Panc1 (cell line): Measurements from ENCODE around the gene TJP3. TPM values are rescaled to one million over a fixed set of nuclear protein-coding genes. Genes with fewer than 3 reads are reported as not detected.

Experiments
- ATAC-seq: fragments of 200-7000 bp; cut with Tn5 transposase; 2 replicates; pipeline ENCODE4 v1.9.1; 2020; ENCODE audit warnings: mild to moderate bottlenecking, moderate library complexity
- BruUV-seq: library from RNA; stranded (reverse); fragments of 400-500 nt; replicated peaks from 2 replicates; lab custom pipeline; 2021; lab: Mats Ljungman, UMichigan
- CTCF ChIA-PET: fragments of 300-600 bp; sonication (Branson Sonifier 250); formaldehyde crosslinking; loops from one replicate; lab custom pipeline; 2022; ENCODE audit warnings: antibody characterized with exemption; lab: Charles Lee
- POLR2A ChIA-PET: fragments of 300-600 bp; sonication (Branson Sonifier 250); formaldehyde crosslinking; loops from one replicate; lab custom pipeline; 2022; ENCODE audit warnings: antibody characterized with exemption; lab: Charles Lee
- DNase-seq: peaks from one replicate; pipeline ENCODE4 v3.0.0-alpha.2; 2010; ENCODE audit warnings: low read depth, low spot score
- H3K27ac ChIP-seq: 2 replicates; pipeline ENCODE4 v1.5.1; 2011; ENCODE audit warnings: mild to moderate bottlenecking, low read length, inconsistent platforms
- H3K27me3 ChIP-seq: fragments of 200-500 bp; sonication (Bioruptor generic); 2 replicates; pipeline ENCODE4 v1.6.0; 2014; ENCODE audit warnings: low read length, inconsistent platforms; ENCODE audit not compliant: control insufficient read depth, insufficient read depth
- H3K36me3 ChIP-seq: fragments of 200-500 bp; sonication (Bioruptor generic); 2 replicates; pipeline ENCODE4 v1.5.1; 2014; ENCODE audit warnings: inconsistent platforms, mild to moderate bottlenecking, low read length, moderate library complexity; ENCODE audit not compliant: control insufficient read depth, insufficient read depth
- H3K4me1 ChIP-seq: 2 replicates; pipeline ENCODE4 v1.5.1; 2011; ENCODE audit warnings: inconsistent platforms, mild to moderate bottlenecking, low read length, moderate library complexity; ENCODE audit not compliant: control insufficient read depth, insufficient read depth
- H3K4me3 ChIP-seq, 2 experiments: 2 replicates each; pipeline ENCODE4 v1.5.1; 2011 to 2012; ENCODE audit warnings: low read depth in 2 of 2, low read length in 2 of 2, mild to moderate bottlenecking in 2 of 2, inconsistent platforms in 1 of 2, moderate library complexity in 1 of 2
- H3K9me3 ChIP-seq: fragments of 200-500 bp; sonication (Bioruptor generic); 2 replicates; pipeline ENCODE4 v1.5.1; 2014; ENCODE audit warnings: low read depth, mild to moderate bottlenecking, inconsistent platforms, low read length, moderate library complexity; ENCODE audit not compliant: control insufficient read depth, insufficient read depth
- POLR2AphosphoS5 ChIP-seq: IDR thresholded peaks from 2 replicates; pipeline ENCODE4 v1.6.1; 2012; ENCODE audit warnings: mild to moderate bottlenecking, low read depth, low read length, moderate library complexity
- REST ChIP-seq, 2 experiments: IDR thresholded peaks; 2 replicates each; pipeline ENCODE4 v1.6.1; 2011 to 2012; ENCODE audit warnings: low read depth in 2 of 2, control low read depth in 1 of 2, low read length in 1 of 2, mild to moderate bottlenecking in 1 of 2, moderate library complexity in 1 of 2; ENCODE audit not compliant: insufficient read depth in 1 of 2
- SIN3A ChIP-seq: IDR thresholded peaks from 2 replicates; pipeline ENCODE4 v1.6.1; 2012; ENCODE audit warnings: low read depth, mild to moderate bottlenecking, low read length, moderate library complexity, borderline replicate concordance; ENCODE audit not compliant: insufficient read depth
- TCF7L2 ChIP-seq: IDR thresholded peaks from 2 replicates; pipeline ENCODE4 v1.6.1; 2011; ENCODE audit warnings: mild to moderate bottlenecking, low read depth, low read length, inconsistent platforms
- in situ Hi-C: cut with HindIII; loops from 2 replicates; pipeline ENCODE4 v1.10.0; 2016; ENCODE audit warnings: low sequenced_read_pairs, low pct_unique_long_range_greater_than_20kb
- intact Hi-C: fragments of 100-400 bp; cut with micrococcal nuclease; formaldehyde crosslinking; loops from one replicate; pipeline ENCODE4 v1.10.0; 2022; ENCODE audit not compliant: unreplicated experiment
- total RNA-seq: library from RNA; stranded (reverse); gene quantifications from one replicate; pipeline ENCODE4 v1.2.1, GENCODE V29; 2021; ENCODE audit not compliant: unreplicated experiment
- TF ChIP-seq, protein P1 (sequence below): fragments of 450-650 bp; IDR thresholded peaks from 2 replicates; pipeline ENCODE4 v1.5.1; 2017; ENCODE audit warnings: mild to moderate bottlenecking

Gene TJP3
- total RNA-seq, 1 experiment from 2014 or later, result 2.7 TPM

GRCh38 chr19:3773814-3774515, 65.8 kb downstream of the TJP3 start:
- H3K27me3 ChIP-seq, result no peaks in the 10 kb centered on the region
- H3K36me3 ChIP-seq, result no peaks in the 10 kb centered on the region
- ChIA-PET POLR2A (no interaction called here), CTCF (no interaction called here)
- DNase-seq, result no peak
- intact Hi-C loops (no loop called here), in situ Hi-C loops (no loop called here)
- H3K27ac ChIP-seq, result no peak overlapping the region
- H3K4me1 ChIP-seq, result no peaks in the 10 kb centered on the region
- TF ChIP-seq, protein P1, sequence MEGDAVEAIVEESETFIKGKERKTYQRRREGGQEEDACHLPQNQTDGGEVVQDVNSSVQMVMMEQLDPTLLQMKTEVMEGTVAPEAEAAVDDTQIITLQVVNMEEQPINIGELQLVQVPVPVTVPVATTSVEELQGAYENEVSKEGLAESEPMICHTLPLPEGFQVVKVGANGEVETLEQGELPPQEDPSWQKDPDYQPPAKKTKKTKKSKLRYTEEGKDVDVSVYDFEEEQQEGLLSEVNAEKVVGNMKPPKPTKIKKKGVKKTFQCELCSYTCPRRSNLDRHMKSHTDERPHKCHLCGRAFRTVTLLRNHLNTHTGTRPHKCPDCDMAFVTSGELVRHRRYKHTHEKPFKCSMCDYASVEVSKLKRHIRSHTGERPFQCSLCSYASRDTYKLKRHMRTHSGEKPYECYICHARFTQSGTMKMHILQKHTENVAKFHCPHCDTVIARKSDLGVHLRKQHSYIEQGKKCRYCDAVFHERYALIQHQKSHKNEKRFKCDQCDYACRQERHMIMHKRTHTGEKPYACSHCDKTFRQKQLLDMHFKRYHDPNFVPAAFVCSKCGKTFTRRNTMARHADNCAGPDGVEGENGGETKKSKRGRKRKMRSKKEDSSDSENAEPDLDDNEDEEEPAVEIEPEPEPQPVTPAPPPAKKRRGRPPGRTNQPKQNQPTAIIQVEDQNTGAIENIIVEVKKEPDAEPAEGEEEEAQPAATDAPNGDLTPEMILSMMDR, result no peak
- TF ChIP-seq REST (IDR thresholded peaks at IDR 0.05; ENCODE audit: insufficient read depth in 1 of 2, low read depth in 2 of 2, low read length in 1 of 2) (no peak), TCF7L2 (no peak), SIN3A (no peak), POLR2AphosphoS5 (no peak)
- H3K4me3 ChIP-seq, result no peak overlapping the region
- ATAC-seq, result no peak
- H3K9me3 ChIP-seq, result no peaks in the 10 kb centered on the region
- BruUV-seq, result no TSS peak

- Histone ChIP-seq H3K27ac (no peak overlapping the region), H3K4me3 (no peak overlapping the region), H3K36me3 (no peaks in the 10 kb centered on the region), H3K4me1 (no peaks in the 10 kb centered on the region), H3K9me3 (no peaks in the 10 kb centered on the region), H3K27me3 (no peaks in the 10 kb centered on the region)
- intact Hi-C loops (no loop called here), in situ Hi-C loops (no loop called here)
- BruUV-seq, result no TSS peak
- ATAC-seq (no peak), DNase-seq (no peak)
- no peak for TF ChIP-seq SIN3A
- TF ChIP-seq, protein P1, result no peak
- no peak for TF ChIP-seq REST (IDR thresholded peaks at IDR 0.05; ENCODE audit: insufficient read depth in 1 of 2, low read depth in 2 of 2, low read length in 1 of 2)
- TF ChIP-seq TCF7L2, result no peak
- TF ChIP-seq POLR2AphosphoS5, result no peak
- POLR2A ChIA-PET, result interaction anchor here (0.5 kb wide), 1 partner anchor 58 kb away, joined by 7 read pairs; no protein-coding TSS in a partner anchor
- CTCF ChIA-PET, result no interaction called here
Observed at GRCh38 chr19:3774621-3775373, 66.6 kb downstream of the TJP3 start.
